HepG2 (cell line): ENCODE data around the gene COPZ2. TPM values are rescaled to one million over a fixed set of nuclear protein-coding genes. Genes with fewer than 3 reads are reported as not detected.

Source experiments
- DPF2 ChIP-seq: sonication (generic); formaldehyde crosslinking; IDR thresholded peaks from 2 replicates; pipeline ENCODE4 v1.4.0; 2020; ENCODE audit warnings: mild to moderate bottlenecking, low read depth, missing genetic modification reagents, borderline replicate concordance
- HINFP ChIP-seq: sonication (generic); formaldehyde crosslinking; IDR thresholded peaks from 2 replicates; pipeline ENCODE4 v1.4.0; 2020; ENCODE audit warnings: low read depth, mild to moderate bottlenecking, missing genetic modification reagents
- KLF9 ChIP-seq: IDR thresholded peaks from 2 replicates; pipeline ENCODE4 v1.6.1; 2016; ENCODE audit warnings: low read depth
- NCOA5 ChIP-seq: sonication (generic); formaldehyde crosslinking; IDR thresholded peaks from 2 replicates; pipeline ENCODE4 v1.4.0; 2020; ENCODE audit warnings: missing genetic modification reagents
- PHB2 ChIP-seq: fragments of 450-650 bp; IDR thresholded peaks from 2 replicates; pipeline ENCODE4 v1.6.1; 2018; ENCODE audit not compliant: partially characterized antibody
- PTBP1 ChIP-seq: fragments of 200-400 bp; formaldehyde crosslinking; IDR thresholded peaks from 2 replicates; pipeline ENCODE4 v1.6.1; 2018; ENCODE audit warnings: low read length, low read depth; ENCODE audit not compliant: poor library complexity, severe bottlenecking
- REST ChIP-seq, 2 experiments: IDR thresholded peaks; 2 replicates each; pipeline ENCODE4 v1.6.1; 2011 to 2012; ENCODE audit warnings: low read length in 2 of 2, borderline replicate concordance in 1 of 2, low read depth in 1 of 2, mild to moderate bottlenecking in 1 of 2, moderate library complexity in 1 of 2
- SP140L ChIP-seq: sonication (generic); formaldehyde crosslinking; IDR thresholded peaks from 2 replicates; pipeline ENCODE4 v1.4.0; 2020; ENCODE audit warnings: missing genetic modification reagents, borderline replicate concordance
- SYNCRIP ChIP-seq: fragments of 200-400 bp; formaldehyde crosslinking; IDR thresholded peaks from 2 replicates; pipeline ENCODE4 v1.6.1; 2018; ENCODE audit warnings: mild to moderate bottlenecking, low read depth, low read length; ENCODE audit not compliant: insufficient read depth
- THAP7 ChIP-seq: sonication (generic); formaldehyde crosslinking; IDR thresholded peaks from 2 replicates; pipeline ENCODE4 v1.8.1; 2023; ENCODE audit warnings: mild to moderate bottlenecking, missing genetic modification reagents
- ZBTB38 ChIP-seq: sonication (generic); formaldehyde crosslinking; IDR thresholded peaks from 2 replicates; pipeline ENCODE4 v1.5.1; 2020; ENCODE audit warnings: mild to moderate bottlenecking, missing genetic modification reagents
- ZBTB7A ChIP-seq: sonication (generic); formaldehyde crosslinking; IDR thresholded peaks from 2 replicates; pipeline ENCODE4 v1.8.0; 2022; ENCODE audit warnings: mild to moderate bottlenecking, missing genetic modification reagents
- ZFP90 ChIP-seq: sonication (generic); formaldehyde crosslinking; IDR thresholded peaks from 2 replicates; pipeline ENCODE4 v1.8.0; 2022; ENCODE audit warnings: missing genetic modification reagents, mild to moderate bottlenecking, inconsistent platforms, borderline replicate concordance
- ZFY ChIP-seq: sonication (generic); formaldehyde crosslinking; IDR thresholded peaks from 2 replicates; pipeline ENCODE4 v1.4.0; 2020; ENCODE audit warnings: missing genetic modification reagents
- ZNF260 ChIP-seq: sonication (generic); formaldehyde crosslinking; IDR thresholded peaks from 2 replicates; pipeline ENCODE4 v1.4.0; 2020; ENCODE audit warnings: missing genetic modification reagents, low read depth, mild to moderate bottlenecking, borderline replicate concordance
- ZNF576 ChIP-seq: sonication (generic); formaldehyde crosslinking; IDR thresholded peaks from 2 replicates; pipeline ENCODE4 v1.4.0; 2020; ENCODE audit warnings: mild to moderate bottlenecking, missing genetic modification reagents
- polyA plus RNA-seq, 8 experiments: library from polyadenylated mRNA; depleted of rRNA in 3 of 8; stranded (reverse) in 7 of 8; unstranded in 1 of 8; fragments of >200 nt; fragmentation: Illumina TruSeq in 4 of 8; extraction: Trizol in 4 of 8; gene quantifications; 2 replicates each; pipeline versions ENCODE4 v1.2.1 to v1.2.3, GENCODE V29; 2011 to 2016; ENCODE audit warnings: low read depth in 4 of 8, missing spikeins in 1 of 8, mixed read lengths in 1 of 8; ENCODE audit not compliant: insufficient read depth in 1 of 8
- total RNA-seq, 5 experiments: library from RNA; depleted of rRNA; stranded (reverse); fragments of >200 nt; fragmentation: Illumina TruSeq; extraction: Trizol; gene quantifications; 2 replicates each; pipeline ENCODE4 v1.2.3, GENCODE V29; 2016; ENCODE audit warnings: low read depth in 1 of 5

The COPZ2 gene
- total and polyA plus RNA-seq, 2 of the 13 experiments (the other 11 are each of a cell fraction or from before 2014, with no cell fraction given), result 0.61 to 1.5 TPM

- TF ChIP-seq HINFP (CRISPR knock-in tag), result 0 out of 2 replicates have a peak, but pooled peaks have one; percentile 35
- TF ChIP-seq ZFP90 (CRISPR knock-in tag), result peak; percentile 78; the same call in 1 of the 2 replicates
- TF ChIP-seq ZBTB38 (CRISPR knock-in tag), result peak; percentile 14; the same call in 1 of the 2 replicates
- TF ChIP-seq THAP7 (CRISPR knock-in tag), result no peak
- no peak for TF ChIP-seq PHB2
- peak; percentile 37 for TF ChIP-seq PTBP1
- TF ChIP-seq SYNCRIP, result no peak
- TF ChIP-seq KLF9, result peak; percentile 52; the same call in 1 of the 2 replicates
- no peak for TF ChIP-seq ZNF260 (CRISPR knock-in tag)
- no peak for TF ChIP-seq DPF2
- no peak for TF ChIP-seq SP140L
- peak; percentile 38; the same call in 1 of the 2 replicates for TF ChIP-seq ZFY (CRISPR knock-in tag)
- TF ChIP-seq ZNF576 (CRISPR knock-in tag), result no peak
- TF ChIP-seq ZBTB7A, result no peak
- no peak for TF ChIP-seq REST (IDR thresholded peaks at IDR 0.05; ENCODE audit: borderline replicate concordance in 1 of 2, low read depth in 1 of 2, low read length in 2 of 2)
- TF ChIP-seq NCOA5 (CRISPR knock-in tag), result no peak
Measured at GRCh38 chr17:48025040-48025903, 12.3 kb downstream of the COPZ2 start (continued).
